Mesenchymal stem cell (in vitro differentiated cells and primary cell): ENCODE measurements around the gene CPNE7.

ENCODE experiments used
- DNase-seq: peaks from one replicate; pipeline ENCODE4 v3.0.0-alpha.2; 2013
- H2AFZ ChIP-seq: one replicate; pipeline ENCODE4 v1.6.1; 2013; ENCODE audit warnings: low read depth, mild to moderate bottlenecking, control low read depth, inconsistent platforms, low read length, moderate library complexity
- H2AK5ac ChIP-seq: 2 replicates; pipeline ENCODE4 v1.6.1; 2013; ENCODE audit warnings: low read length, moderate library complexity, mild to moderate bottlenecking, inconsistent platforms; ENCODE audit not compliant: severe bottlenecking
- H2BK120ac ChIP-seq: one replicate; pipeline ENCODE4 v1.6.1; 2013; ENCODE audit warnings: low read depth, mild to moderate bottlenecking, inconsistent platforms, low read length, moderate library complexity
- H2BK12ac ChIP-seq, 2 experiments: one replicate each; pipeline ENCODE4 v1.6.1; 2013; ENCODE audit warnings: inconsistent platforms in 2 of 2, low read length in 2 of 2, mild to moderate bottlenecking in 2 of 2, moderate library complexity in 2 of 2, control low read depth in 1 of 2
- H2BK15ac ChIP-seq: one replicate; pipeline ENCODE4 v1.6.1; 2013; ENCODE audit warnings: mild to moderate bottlenecking, low read depth, inconsistent platforms; ENCODE audit not compliant: poor library complexity, severe bottlenecking
- H2BK5ac ChIP-seq: 2 replicates; pipeline ENCODE4 v1.6.1; 2013; ENCODE audit warnings: low read depth, mild to moderate bottlenecking, low read length, control low read depth, inconsistent platforms; ENCODE audit not compliant: poor library complexity, severe bottlenecking
- H3K14ac ChIP-seq, 2 experiments: one replicate each; pipeline ENCODE4 v1.6.1; 2013; ENCODE audit warnings: inconsistent platforms in 2 of 2, low read length in 2 of 2, control low read depth in 1 of 2, mild to moderate bottlenecking in 1 of 2, moderate library complexity in 1 of 2
- H3K18ac ChIP-seq, 2 experiments: one replicate each; pipeline ENCODE4 v1.6.1; 2013; ENCODE audit warnings: inconsistent platforms in 2 of 2, low read length in 2 of 2, control low read depth in 1 of 2, low read depth in 1 of 2, mild to moderate bottlenecking in 1 of 2
- H3K23ac ChIP-seq, 2 experiments: one replicate each; pipeline ENCODE4 v1.6.1; 2013; ENCODE audit warnings: inconsistent platforms in 2 of 2, low read length in 2 of 2, mild to moderate bottlenecking in 2 of 2, moderate library complexity in 2 of 2, control low read depth in 1 of 2
- H3K27ac ChIP-seq: 2 replicates; pipeline ENCODE4 v1.5.1; 2013; ENCODE audit warnings: mild to moderate bottlenecking, moderate library complexity, low read length, control low read depth, inconsistent platforms; ENCODE audit not compliant: poor library complexity, severe bottlenecking
- H3K27me3 ChIP-seq, 2 experiments: 2 replicates each; pipeline versions ENCODE4 v1.6.1 to v1.7.0; 2013; ENCODE audit warnings: low read length in 2 of 2, mild to moderate bottlenecking in 2 of 2, moderate library complexity in 2 of 2, control low read depth in 1 of 2, inconsistent platforms in 1 of 2; ENCODE audit not compliant: control insufficient read depth in 1 of 2, insufficient read depth in 1 of 2
- H3K36me3 ChIP-seq, 2 experiments: 2 replicates each; pipeline versions ENCODE4 v1.6.1 to v1.7.0; 2013; ENCODE audit warnings: low read length in 2 of 2, control low read depth in 1 of 2, inconsistent platforms in 1 of 2, low read depth in 1 of 2, mild to moderate bottlenecking in 1 of 2; ENCODE audit not compliant: insufficient read depth in 2 of 2, control insufficient read depth in 1 of 2
- H3K4ac ChIP-seq, 2 experiments: one replicate each; pipeline ENCODE4 v1.6.1; 2013; ENCODE audit warnings: inconsistent platforms in 2 of 2, low read length in 2 of 2, mild to moderate bottlenecking in 2 of 2, moderate library complexity in 2 of 2, control low read depth in 1 of 2, low read depth in 1 of 2
- H3K4me1 ChIP-seq: 2 replicates; pipeline ENCODE4 v1.6.1; 2013; ENCODE audit warnings: low read depth, low read length, control low read depth; ENCODE audit not compliant: control insufficient read depth, insufficient read depth
- H3K4me2 ChIP-seq: 2 replicates; pipeline ENCODE4 v1.6.1; 2013; ENCODE audit warnings: low read length, mild to moderate bottlenecking, inconsistent platforms; ENCODE audit not compliant: poor library complexity, severe bottlenecking
- H3K4me3 ChIP-seq, 2 experiments: 2 replicates each; pipeline versions ENCODE4 v1.5.1 to v1.7.0; 2013; ENCODE audit warnings: low read length in 2 of 2, mild to moderate bottlenecking in 2 of 2, control low read depth in 1 of 2, low read depth in 1 of 2; ENCODE audit not compliant: insufficient read depth in 1 of 2
- H3K79me1 ChIP-seq: replicated peaks from 2 replicates; pipeline ENCODE4 v1.6.1; 2013; ENCODE audit warnings: mild to moderate bottlenecking, control low read depth, low read length, inconsistent platforms; ENCODE audit not compliant: poor library complexity, severe bottlenecking
- H3K9ac ChIP-seq: 2 replicates; pipeline ENCODE4 v1.7.0; 2013; ENCODE audit warnings: mild to moderate bottlenecking, low read length, moderate library complexity
- H3K9me3 ChIP-seq: 2 replicates; pipeline ENCODE4 v1.7.0; 2013; ENCODE audit warnings: mild to moderate bottlenecking, low read length; ENCODE audit not compliant: control insufficient read depth
- H4K8ac ChIP-seq: one replicate; pipeline ENCODE4 v1.6.1; 2013; ENCODE audit warnings: inconsistent platforms, mild to moderate bottlenecking, low read length, moderate library complexity
- H4K91ac ChIP-seq: one replicate; pipeline ENCODE4 v1.6.1; 2013; ENCODE audit warnings: mild to moderate bottlenecking, low read length, inconsistent platforms
- WGBS: methylation state at CpG from one replicate; pipeline ENCODE4 v1.1.7; 2013; ENCODE audit warnings: mixed read lengths; 5-methylcytosine and 5-hydroxymethylcytosine counted together

Gene CPNE7

GRCh38 chr16:89556750-89557689 is 18.5 kb upstream of the CPNE7 start:
- H3K27me3 ChIP-seq, result no peaks in the 10 kb centered on the region
- H3K9ac ChIP-seq, result peak overlapping the region; percentile 31
- H2BK15ac ChIP-seq, result no peak overlapping the region
- no peak overlapping the region for H2AFZ ChIP-seq
- H4K91ac ChIP-seq, result no peak overlapping the region
- no peak overlapping the region for H3K4ac ChIP-seq
- no peak overlapping the region for H3K4me3 ChIP-seq
- no peak overlapping the region for H3K18ac ChIP-seq
- peaks cover 8% of the 10 kb centered on the region for H3K79me1 ChIP-seq
- H2BK12ac ChIP-seq, result peak overlapping the region in 1 of 2 experiments; percentile 15
- no peak overlapping the region for H3K23ac ChIP-seq
- DNase-seq, result peak; percentile 75
- H3K4me1 ChIP-seq, result peaks cover 3% of the 10 kb centered on the region
- WGBS, result 79% methylated on average over 34 of the region's 34 CpGs
- H3K27ac ChIP-seq, result no peak overlapping the region
- H3K36me3 ChIP-seq, result peaks cover 65 to 67% of the 10 kb centered on the region in 2 experiments
- no peak overlapping the region for H3K4me2 ChIP-seq
- no peaks in the 10 kb centered on the region for H3K9me3 ChIP-seq
- no peak overlapping the region for H4K8ac ChIP-seq
- H2BK120ac ChIP-seq, result no peak overlapping the region
- H2BK5ac ChIP-seq, result no peak overlapping the region
- H3K14ac ChIP-seq, result no peak overlapping the region
- H2AK5ac ChIP-seq, result no peak overlapping the region

GRCh38 chr16:89557690-89558490 is 17.7 kb upstream of the CPNE7 start:
- H3K9me3 ChIP-seq, result no peaks in the 10 kb centered on the region

GRCh38 chr16:89560378-89561141 is 15.0 kb upstream of the CPNE7 start, which contains the start of gene RPL13:
TSS of gene RPL13 (plus strand) at chr16:89560682. CDS start at chr16:89560960, 278 bp downstream.
- peak; percentile 98 for DNase-seq
- Histone ChIP-seq H3K18ac (peak within 1 kb of the TSS; percentile 93 to 98), H3K36me3 (peaks cover 65 to 70% of the 10 kb centered on the region in 2 experiments), H3K27me3 (no peaks in the 10 kb centered on the region), H3K4me2 (peak within 1 kb of the TSS; percentile 83), H4K91ac (peak within 1 kb of the TSS; percentile 94), H3K79me1 (peaks cover 4% of the 10 kb centered on the region), H3K4me3 (peak within 1 kb of the TSS; percentile 82 to 87), H3K27ac (peak within 1 kb of the TSS; percentile 86), H3K4me1 (peaks cover 28% of the 10 kb centered on the region), H2AK5ac (peak within 1 kb of the TSS; percentile 88), H3K23ac (no peak within 1 kb of the TSS), H4K8ac (peak within 1 kb of the TSS; percentile 99), H2BK120ac (peak within 1 kb of the TSS; percentile 89), H2BK5ac (peak within 1 kb of the TSS; percentile 96), H2BK15ac (peak within 1 kb of the TSS; percentile 98), H2BK12ac (peak within 1 kb of the TSS in 1 of 2 experiments; percentile 42), H3K9ac (peak within 1 kb of the TSS; percentile 99), H2AFZ (no peak within 1 kb of the TSS), H3K14ac (peak within 1 kb of the TSS in 1 of 2 experiments; percentile 85), H3K4ac (peak within 1 kb of the TSS; percentile 88 to 99), H3K9me3 (no peaks in the 10 kb centered on the region)
- under 1% methylated on average over 80 of the region's 87 CpGs for WGBS

More at GRCh38 chr16:89557690-89558490, 17.7 kb upstream of the CPNE7 start:
- Histone ChIP-seq H3K14ac (no peak overlapping the region), H3K23ac (no peak overlapping the region), H3K4me3 (no peak overlapping the region), H2BK12ac (no peak overlapping the region), H3K79me1 (peaks cover 8% of the 10 kb centered on the region), H2AK5ac (no peak overlapping the region), H3K4ac (no peak overlapping the region), H3K9ac (no peak overlapping the region), H2BK5ac (no peak overlapping the region), H3K4me2 (no peak overlapping the region), H2AFZ (no peak overlapping the region), H3K36me3 (peaks cover 65 to 67% of the 10 kb centered on the region in 2 experiments), H3K27me3 (no peaks in the 10 kb centered on the region), H2BK120ac (no peak overlapping the region), H3K4me1 (peaks cover 7% of the 10 kb centered on the region), H4K91ac (no peak overlapping the region), H4K8ac (peak overlapping the region; percentile 13), H3K18ac (no peak overlapping the region), H2BK15ac (no peak overlapping the region), H3K27ac (no peak overlapping the region)
- no peak for DNase-seq
- 96% methylated on average over 18 of the region's 19 CpGs for WGBS
